ENCODE data around the gene PPT1. TPM values are rescaled to one million over a fixed set of nuclear protein-coding genes. Genes with fewer than 3 reads are reported as not detected.

The PPT1 gene
- total RNA-seq: 55.0 and 57.3 TPM in 2 replicates

DNA sequence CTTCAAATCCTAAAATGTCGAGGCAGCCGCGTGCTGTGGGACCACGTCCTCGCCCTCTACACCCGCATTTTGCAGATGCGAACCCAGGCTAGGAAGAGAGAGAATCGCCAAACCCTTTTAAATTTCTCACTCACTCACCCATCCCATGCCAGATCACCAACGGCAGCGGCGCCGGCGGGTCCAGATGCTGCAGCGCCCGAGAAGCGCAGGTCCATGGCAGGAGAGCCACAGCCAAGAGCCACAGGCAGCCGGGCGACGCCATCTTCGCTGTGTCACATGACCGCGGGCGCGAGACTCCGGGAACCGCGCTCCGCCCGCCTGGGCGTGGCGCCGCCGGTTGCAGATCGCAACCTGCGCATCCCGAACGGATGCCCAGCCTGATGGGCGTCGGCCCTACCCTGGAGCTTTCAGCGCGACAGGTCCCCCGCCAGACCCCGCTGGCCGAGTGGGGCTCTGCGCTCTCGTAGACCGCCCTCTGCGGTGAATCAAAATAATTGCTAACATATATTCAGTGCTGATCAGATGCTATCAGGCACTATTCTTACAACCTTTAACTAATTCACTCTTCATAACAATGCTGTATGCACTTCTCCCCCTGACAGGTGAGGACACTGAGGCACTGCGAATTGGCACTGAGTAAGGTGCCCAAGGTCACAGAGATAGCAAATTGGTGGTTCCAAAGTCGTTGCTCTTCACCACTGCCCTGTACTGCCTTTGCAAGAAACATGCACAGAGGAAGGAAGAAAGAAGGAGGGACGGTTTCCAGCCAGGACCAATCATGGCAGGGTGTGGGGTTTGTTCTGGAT lies at the start of gene PPT1:
PPT1 (minus strand) TSS at position 276 of the 806 bp plus-strand sequence; CDS start at position 262, 14 bp downstream.

DNA sequence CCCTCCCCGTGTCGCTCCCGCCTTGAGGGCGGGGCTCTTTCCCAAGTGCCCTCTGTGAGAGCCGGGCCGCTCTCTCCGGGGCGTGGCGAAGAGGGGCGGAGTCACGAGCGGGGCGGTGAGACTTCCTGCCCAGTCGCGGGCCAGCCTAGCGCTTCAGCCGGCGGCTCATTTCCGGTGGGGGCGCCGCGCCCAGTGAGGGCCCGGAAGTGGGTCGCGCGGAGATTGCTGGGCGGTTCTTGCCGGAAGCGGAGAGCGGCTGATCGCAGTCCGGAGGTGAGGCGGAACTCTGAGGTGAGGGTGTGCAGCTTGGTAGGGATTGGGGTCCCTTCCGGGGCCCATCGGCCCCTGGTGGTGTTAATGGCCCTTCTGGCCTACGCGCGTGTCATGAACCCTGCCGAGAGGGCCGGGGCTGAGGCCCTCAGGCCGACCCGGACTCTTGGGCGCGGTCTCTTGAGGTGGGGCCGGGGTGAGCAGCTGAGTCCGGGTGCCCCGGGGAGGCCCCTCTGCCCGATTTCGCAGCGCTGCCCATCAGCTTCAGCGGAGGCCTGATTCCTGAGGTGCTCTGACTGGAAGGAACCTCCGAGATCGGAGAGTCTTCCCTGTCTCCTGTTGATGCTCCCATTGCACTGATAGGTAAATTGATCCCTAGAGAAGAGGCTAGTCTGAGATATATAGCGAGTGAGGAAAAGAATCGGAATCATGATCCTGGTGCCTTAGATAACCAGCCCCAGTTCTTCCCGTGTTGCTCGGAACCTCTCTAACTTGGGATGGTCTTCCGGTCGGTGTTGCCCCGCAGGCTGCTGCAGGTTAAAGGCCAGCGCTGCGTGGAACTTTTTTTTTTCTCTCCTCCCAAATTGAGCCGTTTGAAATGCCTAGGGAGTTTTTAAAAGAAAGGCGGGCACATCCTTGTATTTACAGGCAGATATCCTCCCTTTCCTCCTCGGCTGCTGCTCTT lies 56.3 kb downstream of the PPT1 start, which contains the start of gene CAP1:
CAP1 (plus strand) TSS at position 219 of the 955 bp plus-strand sequence. CDS start 18,618 bp downstream, outside the sequence.

Other genes with a start within 250 kb of the PPT1 start
- gene TRIT1, start 213.7 kb downstream of the PPT1 start, total RNA-seq: 26.3 and 35.0 TPM in 2 replicates
- 0.71 and 1.1 TPM in 2 replicates for gene MYCL, start 195.3 kb downstream of the PPT1 start, total RNA-seq
- 2.8 and 5.0 TPM in 2 replicates for gene MFSD2A, start 142.1 kb downstream of the PPT1 start, total RNA-seq
- gene CAP1, start 56.5 kb downstream of the PPT1 start, total RNA-seq: 332 and 356 TPM in 2 replicates
- gene RLF, start 64.1 kb upstream of the PPT1 start, total RNA-seq: 20.9 and 31.8 TPM in 2 replicates
- gene TMCO2, start 150.7 kb upstream of the PPT1 start, total RNA-seq: not detected in 2 replicates
- gene ZMPSTE24, start 161.0 kb upstream of the PPT1 start, total RNA-seq: 64.7 and 85.8 TPM in 2 replicates
- gene COL9A2, start 220.0 kb upstream of the PPT1 start, total RNA-seq: 1.7 and 1.9 TPM in 2 replicates

Measured in smooth muscle cell of bladder (primary cell).